ENCODE results near the gene SEC24D.
"Not testable (repeated sequence)": the region's sequence is repeated elsewhere in the genome, so short reads cannot be mapped to it uniquely, and the experiment has no call there.

SEC24D gene

DNA sequence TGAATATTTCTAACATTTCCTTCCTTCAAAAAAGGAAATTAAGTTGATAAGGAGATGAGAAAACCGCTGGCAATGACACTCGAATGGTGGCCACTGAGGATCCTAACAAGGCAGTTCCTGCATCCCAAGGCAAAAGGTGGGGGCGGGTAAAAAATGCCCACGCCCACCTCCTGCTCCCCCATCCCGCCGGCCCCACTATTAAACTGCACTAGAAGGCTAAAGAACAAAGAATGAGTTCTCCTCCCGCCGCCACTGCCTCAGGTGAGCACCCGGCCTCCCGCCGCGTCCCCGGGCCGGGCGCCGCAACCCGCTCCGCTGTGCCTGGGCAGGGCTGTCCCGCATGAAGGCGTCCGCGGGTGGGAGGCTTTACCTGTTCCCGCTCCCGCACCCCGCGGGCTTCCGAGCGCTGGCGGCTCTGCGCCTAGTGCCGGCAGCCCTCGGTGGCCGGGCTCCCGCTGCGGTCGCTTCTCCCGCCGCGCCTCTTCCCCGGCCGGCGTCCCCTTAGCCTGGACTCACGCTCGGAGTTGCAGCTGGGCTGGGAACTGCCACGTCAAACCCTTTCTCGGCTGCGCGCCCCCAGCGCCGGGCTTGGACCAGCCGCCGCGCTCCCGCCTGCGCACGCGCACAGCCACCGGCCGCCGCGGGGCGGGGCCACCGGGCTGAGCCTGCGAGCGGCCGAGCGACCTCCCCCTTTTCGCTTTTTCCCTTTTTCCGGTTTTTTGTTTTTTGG is at the start of gene SEC24D:
TSS of gene SEC24D (minus strand) at position 556 of the 730 bp plus-strand sequence. CDS start 2,430 bp downstream, outside the sequence.
- Histone ChIP-seq H3K36me3 (replicated peaks) (peaks cover 31% of the 10 kb centered on the region), H3K27ac (peak within 1 kb of the TSS; percentile 97), H3K4me3 (ENCODE audit: low read depth, low read length) (peak within 1 kb of the TSS; percentile 92), H3K27me3 (replicated peaks) (no peaks in the 10 kb centered on the region)
- in situ Hi-C loops (cut with HindIII; ENCODE audit: low pct_ligation_motif_present, low sequenced_read_pairs), result no loop called here
- TF ChIP-seq CTCF (IDR thresholded peaks at IDR 0.05; ENCODE audit: low read depth, low read length, missing control alignments), result no peak
- peak; percentile 83 for DNase-seq

- no peak for TF ChIP-seq CTCF (IDR thresholded peaks at IDR 0.05; ENCODE audit: low read depth, low read length, missing control alignments)
- H3K27ac ChIP-seq, result no peak overlapping the region
- no peaks in the 10 kb centered on the region for H3K27me3 ChIP-seq (replicated peaks)
- no peak for DNase-seq
- in situ Hi-C loops (cut with HindIII; ENCODE audit: low pct_ligation_motif_present, low sequenced_read_pairs), result no loop called here
- no peak overlapping the region for H3K4me3 ChIP-seq (ENCODE audit: low read depth, low read length)
- H3K36me3 ChIP-seq (replicated peaks), result no peaks in the 10 kb centered on the region
These were observed 48.8 kb upstream of the SEC24D start for GRCh38 chr4:118884716-118885115.

DNA sequence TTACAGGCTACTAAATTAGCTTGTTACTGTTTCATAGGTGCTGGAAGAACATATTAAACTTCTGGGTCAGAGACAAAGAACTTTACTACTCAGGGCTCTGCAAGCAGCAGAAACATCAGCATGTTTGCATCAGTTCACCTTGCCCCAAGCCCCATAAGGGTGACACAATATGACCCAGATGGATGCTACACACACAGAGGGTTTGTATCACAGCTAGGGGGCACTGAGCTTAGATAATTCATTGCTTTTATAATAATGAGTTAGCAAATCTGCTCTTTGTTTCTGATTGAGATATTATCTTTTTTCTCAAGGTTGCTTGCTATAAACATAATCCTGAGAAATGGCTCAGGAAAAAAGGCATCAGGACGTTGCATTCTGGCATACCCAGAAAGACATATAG is 47.9 kb upstream of the SEC24D start:
- Histone ChIP-seq H3K27me3 (replicated peaks) (no peaks in the 10 kb centered on the region), H3K27ac (no peak overlapping the region), H3K4me3 (ENCODE audit: low read depth, low read length) (no peak overlapping the region), H3K36me3 (replicated peaks) (no peaks in the 10 kb centered on the region)
- in situ Hi-C loops (cut with HindIII; ENCODE audit: low pct_ligation_motif_present, low sequenced_read_pairs), result no loop called here
- peak; percentile 50 for TF ChIP-seq CTCF (IDR thresholded peaks at IDR 0.05; ENCODE audit: low read depth, low read length, missing control alignments)
- no peak for DNase-seq

- in situ Hi-C loops (cut with HindIII; ENCODE audit: low pct_ligation_motif_present, low sequenced_read_pairs), result no loop called here
- H3K27me3 ChIP-seq (replicated peaks), result no peaks in the 10 kb centered on the region
- no peaks in the 10 kb centered on the region for H3K36me3 ChIP-seq (replicated peaks)
- no peak for TF ChIP-seq CTCF (IDR thresholded peaks at IDR 0.05; ENCODE audit: low read depth, low read length, missing control alignments)
- no peak for DNase-seq
- H3K4me3 ChIP-seq (ENCODE audit: low read depth, low read length), result no peak overlapping the region
- H3K27ac ChIP-seq, result no peak overlapping the region
These were observed 45.7 kb upstream of the SEC24D start for GRCh38 chr4:118881512-118882146.

DNA sequence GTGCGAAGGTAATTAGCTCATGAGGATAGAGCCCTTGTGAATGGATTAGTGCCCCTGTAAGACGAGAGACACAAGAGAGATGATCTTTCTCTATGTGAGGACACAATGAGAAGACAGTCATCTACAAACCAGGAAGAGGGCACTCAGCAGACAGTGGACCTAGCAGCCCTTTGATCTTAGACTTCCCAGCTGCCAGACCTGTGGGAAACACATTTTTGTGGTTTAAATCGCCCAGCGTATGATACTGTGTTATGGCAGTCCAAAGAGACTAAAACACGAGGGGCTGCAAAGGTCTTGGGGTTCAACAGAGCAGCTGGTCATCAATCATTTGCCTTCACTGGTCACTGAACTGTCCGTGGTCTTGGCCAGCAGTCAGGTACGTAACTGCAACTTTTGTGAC is 43.5 kb upstream of the SEC24D start:
- Histone ChIP-seq H3K4me3 (ENCODE audit: low read depth, low read length) (no peak overlapping the region), H3K27ac (no peak overlapping the region), H3K27me3 (replicated peaks) (no peaks in the 10 kb centered on the region), H3K36me3 (replicated peaks) (no peaks in the 10 kb centered on the region)
- no peak for DNase-seq
- TF ChIP-seq CTCF (IDR thresholded peaks at IDR 0.05; ENCODE audit: low read depth, low read length, missing control alignments), result no peak
- in situ Hi-C loops (cut with HindIII; ENCODE audit: low pct_ligation_motif_present, low sequenced_read_pairs), result no loop called here

- in situ Hi-C loops (cut with HindIII; ENCODE audit: low pct_ligation_motif_present, low sequenced_read_pairs); H3K27ac ChIP-seq; DNase-seq; H3K4me3 ChIP-seq (ENCODE audit: low read depth, low read length); H3K36me3 ChIP-seq (replicated peaks); H3K27me3 ChIP-seq (replicated peaks): not testable (repeated sequence)
These were observed 42.6 kb upstream of the SEC24D start for GRCh38 chr4:118878507-118878906.

Data from brain microvascular endothelial cell (primary cell).